GM19328 (cell line): ENCODE measurements around the gene ETS1.
A peak's percentile ranks its signal among the peaks of the same experiment; 100 is the strongest.

Source experiments
- ATAC-seq: cut with Tn5 transposase; IDR thresholded peaks from one replicate; pipeline ENCODE4 v1.9.1; 2021; ENCODE audit warnings: mild to moderate bottlenecking, moderate library complexity; ENCODE audit not compliant: unreplicated experiment

ETS1 gene

GRCh38 chr11:128587415-128587814 lies at the start of gene ETS1:
Gene ETS1 (minus strand): TSS chr11:128587558. CDS start chr11:128573130, 14,428 bp downstream.
- no peak for ATAC-seq

DNA sequence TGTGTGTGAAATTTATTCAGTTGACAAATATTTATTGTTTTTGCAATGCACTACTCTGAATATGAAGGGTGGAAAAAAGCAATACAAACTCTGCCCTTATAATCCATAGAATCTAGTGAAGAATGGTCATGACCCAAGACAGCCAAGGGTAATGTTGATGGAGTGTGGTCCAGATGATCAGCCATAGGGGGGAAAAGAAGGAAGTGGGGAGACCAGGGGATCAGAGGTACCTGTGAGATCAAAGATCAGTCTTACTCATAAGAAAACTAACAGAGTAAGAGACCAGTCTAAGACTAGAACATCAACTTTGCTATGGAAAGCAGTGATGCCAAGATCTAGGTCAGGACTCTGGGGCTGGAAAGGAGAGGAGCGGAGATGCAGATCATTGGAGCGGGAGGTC lies 47.0 kb upstream of the ETS1 start:
- ATAC-seq: no peak

DNA sequence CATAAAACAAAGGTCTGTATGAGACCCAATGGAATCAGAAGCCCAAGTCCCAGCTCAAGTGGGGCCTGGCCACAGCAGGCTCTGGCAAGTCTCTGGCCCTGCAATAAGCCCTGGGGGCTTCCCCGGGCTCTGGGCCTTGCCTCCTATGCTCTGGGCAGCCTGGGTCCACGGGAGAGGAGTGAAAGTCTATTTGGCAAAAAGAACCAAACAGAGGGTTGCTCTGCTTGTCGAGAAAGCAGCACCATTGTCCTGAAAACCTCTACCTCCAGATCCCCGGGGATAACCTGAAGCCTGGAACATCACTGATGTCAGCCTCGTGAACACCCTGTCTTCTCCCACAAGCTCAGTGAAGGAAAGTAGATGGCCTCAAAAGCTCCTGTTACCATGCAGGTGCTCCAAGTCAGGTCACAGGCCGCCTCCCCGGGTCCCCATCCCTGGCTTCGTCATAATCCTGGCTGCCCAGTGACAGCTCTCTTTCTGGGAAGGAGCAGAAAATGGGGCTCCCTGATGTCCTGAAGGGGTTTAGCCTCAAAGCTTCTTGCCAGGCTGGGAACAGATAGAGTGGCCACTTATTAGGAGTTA lies 46.1 kb upstream of the ETS1 start:
- no peak for ATAC-seq

DNA sequence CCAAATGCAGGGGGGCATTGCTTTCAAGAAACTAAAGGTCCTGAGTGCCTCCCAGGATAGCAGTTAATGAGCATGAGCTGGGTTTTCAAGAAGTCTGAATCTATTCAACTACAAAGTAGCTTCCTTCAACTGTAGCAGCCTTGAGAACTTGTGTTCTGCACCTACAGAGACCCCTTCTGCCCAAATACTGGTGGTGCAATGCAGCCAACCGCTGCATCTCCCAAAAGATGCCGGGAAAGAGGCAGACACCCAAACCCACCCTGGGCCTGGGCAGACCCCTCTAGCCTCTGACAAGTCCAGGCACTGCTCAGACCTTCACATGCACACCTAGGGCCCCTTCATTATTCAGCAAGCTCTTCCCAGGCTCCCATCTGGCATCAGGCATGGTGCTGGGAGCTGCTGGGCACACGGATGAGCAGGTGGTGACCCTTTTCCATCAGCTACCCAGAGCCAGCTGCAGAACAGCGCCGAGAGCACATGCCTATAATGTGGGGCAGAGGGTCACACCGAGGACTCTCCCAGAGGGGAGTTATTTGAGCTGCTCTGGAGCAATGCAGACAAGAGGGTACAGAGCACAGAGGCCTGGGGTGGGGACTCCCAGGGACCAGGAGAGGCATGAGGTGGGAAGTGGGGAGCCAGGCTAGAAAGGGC lies 44.9 kb upstream of the ETS1 start:
- no peak for ATAC-seq

DNA sequence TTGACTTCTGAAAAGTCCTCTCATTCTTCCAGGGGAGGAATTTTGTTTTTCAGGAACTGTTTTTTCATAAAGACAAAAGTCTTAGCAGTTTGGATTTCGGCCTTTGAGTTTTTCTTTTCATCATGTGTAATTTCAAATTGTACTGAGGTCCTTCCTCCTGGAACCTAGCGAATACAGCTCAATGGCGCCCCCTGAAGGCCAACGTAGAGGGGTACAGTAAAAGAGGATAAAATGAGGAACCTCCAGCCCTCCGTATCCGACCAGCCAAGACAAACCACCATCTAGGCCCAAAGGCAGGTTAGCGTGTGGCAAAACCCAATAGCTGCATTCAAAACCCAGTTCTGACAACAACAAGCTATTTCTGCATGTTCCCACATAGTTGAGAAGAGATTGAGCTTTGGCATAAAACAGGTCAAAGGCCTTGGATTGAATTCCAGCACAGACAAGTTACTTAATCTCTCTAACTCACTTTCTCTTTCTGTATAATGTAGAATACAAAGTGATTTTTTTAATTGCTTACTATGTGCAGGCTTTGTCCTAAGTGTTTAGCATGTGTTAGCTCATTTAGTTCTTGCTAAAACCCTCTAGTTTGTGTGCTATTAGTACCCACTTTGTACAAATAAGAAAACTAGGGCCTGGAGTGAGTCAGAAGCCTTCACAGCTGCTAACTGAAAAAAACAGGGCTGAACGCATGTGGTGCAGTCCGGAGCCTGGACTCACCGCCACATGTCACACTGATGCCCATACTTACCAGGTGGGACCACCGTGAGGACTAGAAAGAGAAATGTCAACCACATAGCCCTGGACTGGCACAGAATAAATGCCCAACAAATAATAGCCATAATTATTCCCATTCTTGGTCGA lies 43.2 kb upstream of the ETS1 start:
- ATAC-seq: peak; percentile 68

DNA sequence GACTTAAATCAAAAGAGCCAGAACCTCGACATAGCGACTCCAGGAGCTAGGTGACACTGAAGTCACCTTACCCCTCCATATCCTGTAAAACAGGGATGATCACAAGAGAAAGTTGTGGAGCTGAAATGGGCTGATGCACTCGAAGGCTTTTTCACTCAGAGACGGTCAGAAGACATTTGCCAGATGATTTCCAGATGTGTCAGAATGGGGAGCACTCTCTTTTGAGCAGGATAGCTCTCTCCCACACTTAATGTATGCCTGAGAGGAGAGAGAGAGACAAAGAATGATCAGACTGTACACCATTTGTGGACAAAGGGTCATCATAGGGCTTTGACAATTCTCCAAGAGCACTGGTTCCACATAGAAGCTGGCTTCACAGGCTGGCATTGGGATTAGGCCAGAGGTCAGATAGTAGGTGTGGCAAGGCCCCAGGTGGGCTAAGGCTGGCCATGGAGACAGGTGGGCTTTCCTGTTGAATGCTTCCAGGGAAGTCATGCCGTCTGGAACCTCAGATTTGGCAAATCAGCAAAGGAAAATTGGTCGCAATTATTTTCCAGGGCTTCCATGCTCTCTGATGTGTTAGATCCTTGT lies 42.3 kb upstream of the ETS1 start:
- no peak for ATAC-seq

DNA sequence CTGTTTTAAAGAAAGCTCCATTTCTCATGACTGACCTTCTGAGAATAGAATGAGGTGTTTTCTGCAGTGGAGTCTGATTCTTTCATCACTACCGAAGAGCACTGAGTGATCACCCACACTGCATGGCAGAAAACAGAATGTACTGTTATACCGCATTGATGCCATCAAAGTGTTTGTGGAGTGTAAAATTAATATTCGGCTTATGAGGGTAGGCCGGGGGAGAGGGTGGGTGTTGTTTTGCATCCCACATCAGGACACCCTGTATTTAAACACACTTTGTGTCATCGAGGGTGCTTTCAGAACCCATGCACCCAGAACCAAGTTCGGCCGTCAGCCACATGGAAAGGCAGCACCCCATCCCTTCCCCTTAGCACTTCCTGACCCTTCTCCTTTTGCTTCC lies 41.3 kb upstream of the ETS1 start:
- no peak for ATAC-seq

- ATAC-seq: no peak
These were observed 40.9 kb upstream of the ETS1 start for GRCh38 chr11:128628325-128628673.

- ATAC-seq: no peak
These were observed 40.4 kb upstream of the ETS1 start for GRCh38 chr11:128627666-128628324.

DNA sequence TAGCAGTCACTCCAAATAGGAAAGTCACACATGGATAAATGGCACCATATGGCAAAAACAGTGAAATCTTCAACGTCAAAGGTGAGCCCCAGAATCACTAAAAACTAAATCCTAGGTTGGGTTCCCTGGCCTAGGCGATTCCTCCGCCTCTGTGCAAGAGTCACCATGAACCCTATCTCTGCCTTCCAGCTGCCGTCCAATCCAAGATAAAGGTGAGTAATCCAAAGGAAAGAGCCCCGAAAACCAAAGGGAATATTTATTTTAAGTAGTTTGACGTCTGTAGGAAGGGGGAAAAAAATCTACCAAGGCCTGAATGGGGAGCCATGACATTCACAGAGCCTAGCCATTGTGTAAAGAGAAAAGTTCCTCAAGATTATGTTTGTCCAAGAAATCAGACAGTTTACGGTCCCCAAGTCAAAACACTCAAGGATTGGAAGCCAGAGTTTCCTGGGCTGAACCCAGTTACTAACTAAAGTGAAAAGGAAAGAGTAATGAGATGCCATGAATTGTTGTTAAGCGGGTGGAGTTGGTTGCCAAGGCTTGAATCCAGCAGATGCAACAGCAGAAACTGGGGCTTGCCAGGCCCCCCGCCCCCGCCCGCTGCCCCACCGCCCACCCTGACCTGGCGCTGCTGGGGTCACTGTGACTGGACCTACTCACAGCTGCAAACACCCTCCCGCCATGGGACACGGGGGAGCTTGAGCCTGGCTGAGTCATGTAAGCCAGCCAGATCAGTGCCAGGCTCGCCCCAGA lies 39.7 kb upstream of the ETS1 start:
- no peak for ATAC-seq

- ATAC-seq: no peak
These were observed 38.4 kb upstream of the ETS1 start for GRCh38 chr11:128625746-128626145.

DNA sequence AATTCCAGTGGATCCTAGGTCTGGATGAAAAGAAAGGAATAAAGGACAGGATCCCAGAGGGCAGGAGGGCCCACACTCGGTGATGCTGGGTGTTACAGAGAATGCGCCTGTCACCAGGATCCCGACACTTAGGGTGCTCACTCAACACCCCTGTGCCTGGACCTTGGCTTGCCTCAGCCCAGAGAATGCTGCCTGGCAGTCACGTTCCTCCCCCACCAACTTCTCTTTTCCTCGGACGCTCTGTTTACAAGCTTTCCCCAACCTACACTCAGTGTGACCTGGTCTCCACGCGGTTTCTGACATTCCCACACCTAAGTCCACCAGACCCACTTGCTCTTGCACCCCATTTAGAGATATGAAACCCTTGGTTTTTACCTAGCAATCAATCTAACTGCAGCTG lies 38.0 kb upstream of the ETS1 start:
- ATAC-seq: no peak

- ATAC-seq: peak; percentile 39
These were observed 37.2 kb upstream of the ETS1 start for GRCh38 chr11:128624269-128625175.

DNA sequence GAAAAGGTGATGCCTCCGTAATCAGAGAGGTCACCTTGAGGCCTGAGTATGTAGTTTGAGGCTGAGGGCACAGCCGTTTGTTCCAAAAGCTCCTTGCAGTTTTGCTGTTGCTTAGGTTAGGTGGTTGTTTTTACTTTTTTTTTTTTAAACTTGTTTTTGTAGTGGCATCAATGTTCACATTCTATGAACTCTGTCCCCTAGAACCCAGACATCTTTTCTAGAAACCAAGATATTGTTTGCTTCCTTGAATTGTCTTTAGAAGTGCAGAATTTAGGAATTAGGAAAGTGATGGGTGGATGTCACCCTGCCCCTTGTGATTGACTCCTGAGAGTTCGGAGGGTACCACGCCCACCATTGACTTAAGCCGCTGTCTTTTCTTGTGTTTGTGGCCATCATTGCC lies 35.7 kb upstream of the ETS1 start:
- ATAC-seq: no peak

- ATAC-seq: no peak
These were observed 34.5 kb upstream of the ETS1 start for GRCh38 chr11:128621601-128622501.

- no peak for ATAC-seq
These were observed 33.1 kb upstream of the ETS1 start for GRCh38 chr11:128620309-128621100.

- no peak for ATAC-seq
These were observed 32.4 kb upstream of the ETS1 start for GRCh38 chr11:128619540-128620308.
